K562 (cell line): ENCODE results near the gene COQ2. TPM values are rescaled to one million over a fixed set of nuclear protein-coding genes. Genes with fewer than 3 reads are reported as not detected.

Experiments
- BRF2 ChIP-seq: IDR thresholded peaks from 3 replicates; pipeline ENCODE4 v1.6.1; 2011; ENCODE audit warnings: borderline replicate concordance, mild to moderate bottlenecking; ENCODE audit not compliant: insufficient read length, insufficient read depth
- CBX1 ChIP-seq: sonication (generic); IDR thresholded peaks from 2 replicates; pipeline ENCODE4 v1.6.1; 2016; ENCODE audit warnings: antibody characterized with exemption, low read depth, mild to moderate bottlenecking
- CEBPG ChIP-seq, 3 experiments: fragments of 200-800 bp in 1 of 3; sonication (Bioruptor generic) in 1 of 3; sonication (generic) in 1 of 3; formaldehyde crosslinking in 1 of 3; IDR thresholded peaks in 2 of 3; conservative IDR thresholded peaks in 1 of 3; 2 replicates each; pipeline versions ENCODE4 v1.6.1 to v1.8.0; 2016 to 2022; ENCODE audit warnings: missing compliant biosample characterization in 2 of 3, missing genetic modification characterization in 2 of 3, mild to moderate bottlenecking in 1 of 3, missing genetic modification reagents in 1 of 3
- CREB1 ChIP-seq, 2 experiments: sonication (generic) in 1 of 2; formaldehyde crosslinking in 1 of 2; IDR thresholded peaks; 2 replicates each; pipeline versions ENCODE4 v1.6.1 to v1.8.0; 2012 to 2022; ENCODE audit warnings: inconsistent platforms in 1 of 2, mild to moderate bottlenecking in 1 of 2, missing genetic modification reagents in 1 of 2, moderate library complexity in 1 of 2
- CREBBP ChIP-seq: IDR thresholded peaks from one replicate; pipeline ENCODE4 v1.6.1; 2012; ENCODE audit warnings: low read depth, mild to moderate bottlenecking, control low read depth, inconsistent platforms, low read length
- DEAF1 ChIP-seq: fragments of 450-650 bp; formaldehyde crosslinking; IDR thresholded peaks from 2 replicates; pipeline ENCODE4 v1.4.0; 2020; ENCODE audit warnings: mild to moderate bottlenecking, moderate library complexity
- ESRRB ChIP-seq: fragments of 250-450 bp; sonication (Bioruptor Pico); IDR thresholded peaks from 2 replicates; pipeline ENCODE4 v1.5.0; 2020; ENCODE audit warnings: mild to moderate bottlenecking, moderate library complexity, borderline replicate concordance
- FOXP4 ChIP-seq: sonication (generic); formaldehyde crosslinking; IDR thresholded peaks from 2 replicates; pipeline ENCODE4 v1.8.0; 2022; ENCODE audit warnings: mild to moderate bottlenecking, missing genetic modification reagents, borderline replicate concordance
- GABPB1 ChIP-seq: sonication (generic); formaldehyde crosslinking; IDR thresholded peaks from 2 replicates; pipeline ENCODE4 v1.8.0; 2022; ENCODE audit warnings: mild to moderate bottlenecking, missing genetic modification reagents
- ILK ChIP-seq: fragments of 450-650 bp; IDR thresholded peaks from 2 replicates; pipeline ENCODE4 v1.6.1; 2016; ENCODE audit warnings: missing genetic modification characterization, low read depth, mild to moderate bottlenecking, missing compliant biosample characterization, moderate library complexity, borderline replicate concordance
- KLF13 ChIP-seq: fragments of 450-650 bp; IDR thresholded peaks from 2 replicates; pipeline ENCODE4 v1.6.1; 2016; ENCODE audit warnings: missing genetic modification characterization, low read depth, mild to moderate bottlenecking, missing compliant biosample characterization, moderate library complexity, borderline replicate concordance
- MAX ChIP-seq: sonication (generic); formaldehyde crosslinking; IDR thresholded peaks from 2 replicates; pipeline ENCODE4 v1.9.0; 2022; ENCODE audit warnings: mild to moderate bottlenecking, missing genetic modification reagents
- NCOA1 ChIP-seq: fragments of 450-650 bp; IDR thresholded peaks from 2 replicates; pipeline ENCODE4 v1.6.1; 2016; ENCODE audit warnings: low read depth
- POLR2A ChIP-seq: fragments of 450-650 bp; conservative IDR thresholded peaks from 2 replicates; pipeline ENCODE4 v1.6.1; 2016
- SAFB ChIP-seq: fragments of 200-400 bp; formaldehyde crosslinking; IDR thresholded peaks from 2 replicates; pipeline ENCODE4 v1.6.1; 2017; ENCODE audit warnings: low read depth, low read length, borderline replicate concordance
- ZC3H11A ChIP-seq: IDR thresholded peaks from 2 replicates; pipeline ENCODE4 v1.6.1; 2012; ENCODE audit warnings: low read depth, low read length, improper control_type of control experiment
- ZNF444 ChIP-seq: fragments of 250-450 bp; sonication (Bioruptor Pico); IDR thresholded peaks from 2 replicates; pipeline ENCODE4 v1.4.0; 2020; ENCODE audit warnings: mild to moderate bottlenecking, moderate library complexity
- ZNF507 ChIP-seq: conservative IDR thresholded peaks from 2 replicates; pipeline ENCODE4 v1.6.1; 2017; ENCODE audit warnings: missing genetic modification characterization, missing compliant biosample characterization
- ZNF583 ChIP-seq: fragments of 250-450 bp; sonication (Bioruptor Pico); IDR thresholded peaks from 2 replicates; pipeline ENCODE4 v1.4.0; 2020
- polyA plus RNA-seq, 8 experiments: library from polyadenylated mRNA; depleted of rRNA in 4 of 8; stranded (reverse) in 5 of 8; unstranded in 3 of 8; fragments of >200 nt; fragmentation: Nextera tagmentation in 2 of 8; fragmentation: Illumina TruSeq in 1 of 8; extraction: Ambion mirVana in 2 of 8; extraction: Trizol in 1 of 8; gene quantifications; 2 replicates each; pipeline versions ENCODE4 v1.2.1 to v1.2.3, GENCODE V29; 2011 to 2014; ENCODE audit warnings: inconsistent platforms in 1 of 8, missing spikeins in 1 of 8
- total RNA-seq, 7 experiments: library from RNA; depleted of rRNA in 6 of 7; stranded (reverse); fragments of >200 nt in 6 of 7; fragmentation: Illumina TruSeq in 2 of 7; extraction: Trizol in 2 of 7; gene quantifications; 2 replicates each; pipeline versions ENCODE4 v1.2.1 to v1.2.3, GENCODE V29; 2011 to 2021; ENCODE audit warnings: low replicate concordance in 1 of 7

The COQ2 gene
- total and polyA plus RNA-seq, 9 of the 15 experiments (the other 6 are each of a cell fraction or from before 2014, with no cell fraction given) = 1.9 to 13.5 (median 11.8) TPM

GRCh38 chr4:83284193-83285054 is at the start of gene COQ2 (continued):
- TF ChIP-seq MAX (CRISPR knock-in tag) = peak; percentile 90
- TF ChIP-seq CBX1 = no peak; the same call in 1 of the 2 replicates
- no peak for TF ChIP-seq ZNF507
- peak; percentile 44; the same call in 1 of the 2 replicates for TF ChIP-seq SAFB
- TF ChIP-seq ZNF583 = no peak; the same call in 1 of the 2 replicates
- no peak for TF ChIP-seq ZNF444
- TF ChIP-seq ILK (tag) = no peak
- no peak for TF ChIP-seq ESRRB
- TF ChIP-seq BRF2 = no peak
- 0 out of 2 replicates have a peak, but pooled peaks have one; percentile 48 for TF ChIP-seq CEBPG (CRISPR knock-in tag; IDR thresholded peaks at IDR 0.05)
- TF ChIP-seq CEBPG (tag; conservative IDR thresholded peaks at IDR 0.05 in 1 of 2, IDR thresholded peaks at IDR 0.05 in 1 of 2) = peak; percentile 8 to 66; a peak in 2 of 4 replicates
- TF ChIP-seq CREB1 (IDR thresholded peaks at IDR 0.05) = peak; percentile 70; the same call in 1 of the 2 replicates
- peak; percentile 79 for TF ChIP-seq CREB1 (CRISPR knock-in tag; IDR thresholded peaks at IDR 0.05)
- peak; percentile 87 for TF ChIP-seq KLF13 (tag)
- TF ChIP-seq DEAF1 (CRISPR knock-in tag) = no peak
- TF ChIP-seq NCOA1 = no peak
- no peak for TF ChIP-seq ZC3H11A
- TF ChIP-seq POLR2A = peak; percentile 85
- TF ChIP-seq FOXP4 = no peak
- TF ChIP-seq CREBBP = no peak
- peak; percentile 19; the same call in 1 of the 2 replicates for TF ChIP-seq GABPB1
